Nephron progenitor cell (in vitro differentiated cells): ENCODE data around the gene PRRT2.

Experiments used
- DNase-seq: peaks from one replicate; pipeline ENCODE4 v3.0.0; 2021
- H3K27ac Mint-ChIP-seq: 2 replicates; pipeline ENCODE4 v1.8.0; 2021; ENCODE audit warnings: mild to moderate bottlenecking, moderate library complexity, mixed read lengths
- H3K27me3 Mint-ChIP-seq: 2 replicates; pipeline ENCODE4 v1.8.0; 2021; ENCODE audit warnings: mild to moderate bottlenecking, low read depth, mixed read lengths; ENCODE audit not compliant: poor library complexity
- H3K36me3 Mint-ChIP-seq: 2 replicates; pipeline ENCODE4 v1.8.0; 2021; ENCODE audit warnings: low read depth, mixed read lengths
- H3K4me1 Mint-ChIP-seq: 2 replicates; pipeline ENCODE4 v1.8.0; 2021; ENCODE audit warnings: mixed read lengths
- H3K4me3 Mint-ChIP-seq: 2 replicates; pipeline ENCODE4 v1.8.0; 2021; ENCODE audit warnings: mild to moderate bottlenecking, moderate library complexity, mixed read lengths
- H3K9me3 Mint-ChIP-seq: 2 replicates; pipeline ENCODE4 v1.8.0; 2021; ENCODE audit warnings: mild to moderate bottlenecking, moderate library complexity, mixed read lengths
- TF ChIP-seq, protein P1 (sequence below): fragments of 200-600 bp; sonication (generic); IDR thresholded peaks from 2 replicates; pipeline ENCODE4 v1.5.0; 2021; ENCODE audit warnings: antibody characterized with exemption

Gene PRRT2

GRCh38 chr16:29864205-29864604, 52.2 kb downstream of the PRRT2 start:
- Mint-ChIP-seq H3K36me3 (peaks cover 16% of the 10 kb centered on the region), H3K27ac (no peak overlapping the region), H3K27me3 (peaks cover 27% of the 10 kb centered on the region), H3K4me1 (peaks cover 26% of the 10 kb centered on the region), H3K9me3 (no peaks in the 10 kb centered on the region), H3K4me3 (no peak overlapping the region)
- no peak for DNase-seq
- TF ChIP-seq, protein P1, sequence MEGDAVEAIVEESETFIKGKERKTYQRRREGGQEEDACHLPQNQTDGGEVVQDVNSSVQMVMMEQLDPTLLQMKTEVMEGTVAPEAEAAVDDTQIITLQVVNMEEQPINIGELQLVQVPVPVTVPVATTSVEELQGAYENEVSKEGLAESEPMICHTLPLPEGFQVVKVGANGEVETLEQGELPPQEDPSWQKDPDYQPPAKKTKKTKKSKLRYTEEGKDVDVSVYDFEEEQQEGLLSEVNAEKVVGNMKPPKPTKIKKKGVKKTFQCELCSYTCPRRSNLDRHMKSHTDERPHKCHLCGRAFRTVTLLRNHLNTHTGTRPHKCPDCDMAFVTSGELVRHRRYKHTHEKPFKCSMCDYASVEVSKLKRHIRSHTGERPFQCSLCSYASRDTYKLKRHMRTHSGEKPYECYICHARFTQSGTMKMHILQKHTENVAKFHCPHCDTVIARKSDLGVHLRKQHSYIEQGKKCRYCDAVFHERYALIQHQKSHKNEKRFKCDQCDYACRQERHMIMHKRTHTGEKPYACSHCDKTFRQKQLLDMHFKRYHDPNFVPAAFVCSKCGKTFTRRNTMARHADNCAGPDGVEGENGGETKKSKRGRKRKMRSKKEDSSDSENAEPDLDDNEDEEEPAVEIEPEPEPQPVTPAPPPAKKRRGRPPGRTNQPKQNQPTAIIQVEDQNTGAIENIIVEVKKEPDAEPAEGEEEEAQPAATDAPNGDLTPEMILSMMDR, result no peak
